Activated CD8-positive, alpha-beta T cell treated with anti-CD3 and anti-CD28 coated beads for 36 hours (primary cell): Measurements from ENCODE around the gene PEPD. TPM values are rescaled to one million over a fixed set of nuclear protein-coding genes. Genes with fewer than 3 reads are reported as not detected.

ENCODE experiments used
- ATAC-seq: fragments of 200-7000 bp; cut with Tn5 transposase; one replicate; pipeline ENCODE4 v1.10.0; 2021; ENCODE audit warnings: mild to moderate bottlenecking, moderate library complexity
- CTCF ChIA-PET: fragments of 350-600 bp; sonication (Branson Sonifier 250); formaldehyde crosslinking; loops from one replicate; lab custom pipeline; 2021; ENCODE audit warnings: antibody characterized with exemption; lab: Charles Lee
- POLR2A ChIA-PET: fragments of 350-600 bp; sonication (Branson Sonifier 250); formaldehyde crosslinking; loops from one replicate; lab custom pipeline; 2021; ENCODE audit warnings: antibody characterized with exemption; lab: Charles Lee
- DNase-seq: peaks from one replicate; pipeline ENCODE4 v3.0.0-alpha.2; 2020
- H3K27ac Mint-ChIP-seq: one replicate; pipeline ENCODE4 v1.8.0; 2021; ENCODE audit warnings: mild to moderate bottlenecking, mixed read lengths
- H3K27me3 Mint-ChIP-seq: one replicate; pipeline ENCODE4 v1.8.0; 2021; ENCODE audit warnings: mixed read lengths
- H3K36me3 Mint-ChIP-seq: one replicate; pipeline ENCODE4 v1.8.0; 2021; ENCODE audit warnings: low read depth, mixed read lengths
- H3K4me1 Mint-ChIP-seq: one replicate; pipeline ENCODE4 v1.8.0; 2021; ENCODE audit warnings: low read depth, mixed read lengths
- H3K4me3 Mint-ChIP-seq: one replicate; pipeline ENCODE4 v1.8.0; 2021; ENCODE audit warnings: mild to moderate bottlenecking, moderate library complexity, mixed read lengths
- H3K9me3 Mint-ChIP-seq: one replicate; pipeline ENCODE4 v1.8.0; 2021; ENCODE audit warnings: mixed read lengths
- CTCF ChIP-seq: fragments of 200-600 bp; IDR thresholded peaks from one replicate; pipeline ENCODE4 v1.8.0; 2022; ENCODE audit warnings: antibody characterized with exemption, mild to moderate bottlenecking
- intact Hi-C: fragments of 100-400 bp; cut with micrococcal nuclease; formaldehyde crosslinking; loops from one replicate; pipeline ENCODE4 v1.10.0; 2022
- total RNA-seq, 2 experiments: library from RNA; stranded (reverse); gene quantifications; one replicate each; pipeline ENCODE4 v1.2.3, GENCODE V29; 2021

The PEPD gene
- total RNA-seq, 2 experiments from 2014 or later, result 32.6 to 34.6 TPM

GRCh38 chr19:33375837-33376159, 145.8 kb downstream of the PEPD start:
- ChIA-PET CTCF (interaction anchor here (1.3 kb wide), 1 partner anchor 55 kb away, joined by 4 read pairs; no protein-coding TSS in a partner anchor), POLR2A (interaction anchor here (0.9 to 1.4 kb wide), 3 partner anchors 38 to 199 kb away, joined by 3 to 5 read pairs (median 4); no protein-coding TSS in a partner anchor)
- ATAC-seq (no peak), DNase-seq (no peak)
- peak overlapping the region; percentile 84 for H3K4me3 Mint-ChIP-seq
- no peak for TF ChIP-seq CTCF
- peak overlapping the region; percentile 37 for H3K27ac Mint-ChIP-seq
- H3K36me3 Mint-ChIP-seq, result peaks cover 38% of the 10 kb centered on the region
- H3K9me3 Mint-ChIP-seq, result no peaks in the 10 kb centered on the region
- peaks cover 57% of the 10 kb centered on the region for H3K4me1 Mint-ChIP-seq
- H3K27me3 Mint-ChIP-seq, result no peaks in the 10 kb centered on the region
- intact Hi-C loops, result no loop called here

GRCh38 chr19:33375156-33375836, 146.3 kb downstream of the PEPD start:
- Mint-ChIP-seq H3K36me3 (peaks cover 37% of the 10 kb centered on the region), H3K4me1 (peaks cover 57% of the 10 kb centered on the region), H3K4me3 (peak overlapping the region; percentile 84), H3K9me3 (no peaks in the 10 kb centered on the region), H3K27ac (peak overlapping the region; percentile 62), H3K27me3 (no peaks in the 10 kb centered on the region)
- ChIA-PET POLR2A (interaction anchor here (1.4 to 1.6 kb wide), 2 partner anchors 139 to 199 kb away, joined by 4 to 6 read pairs; no protein-coding TSS in a partner anchor), CTCF (interaction anchor here (0.7 to 2.4 kb wide), 4 partner anchors 31 to 198 kb away, joined by 4 to 11 read pairs (median 4); no protein-coding TSS in a partner anchor)
- DNase-seq, result no peak
- ATAC-seq, result no peak
- intact Hi-C loops, result no loop called here
- TF ChIP-seq CTCF, result no peak

- Mint-ChIP-seq H3K4me3 (peak overlapping the region; percentile 84), H3K36me3 (peaks cover 30% of the 10 kb centered on the region), H3K4me1 (peaks cover 51% of the 10 kb centered on the region), H3K27ac (peak overlapping the region; percentile 62), H3K27me3 (no peaks in the 10 kb centered on the region), H3K9me3 (no peaks in the 10 kb centered on the region)
- ATAC-seq (no peak), DNase-seq (peak; percentile 16)
- TF ChIP-seq CTCF, result peak; percentile 24
- intact Hi-C loops, result no loop called here
- ChIA-PET CTCF (interaction anchor here (0.7 to 2.4 kb wide), 10 partner anchors 11 to 230 kb away, joined by 3 to 11 read pairs (median 4); no protein-coding TSS in a partner anchor), POLR2A (interaction anchor here (0.8 to 2.1 kb wide), 6 partner anchors 9 to 206 kb away, joined by 3 to 10 read pairs (median 4); partner anchors contain the start of gene CEBPA)
These were observed 147.3 kb downstream of the PEPD start for GRCh38 chr19:33374236-33374714.

- no peaks in the 10 kb centered on the region for H3K9me3 Mint-ChIP-seq
- DNase-seq (peak; percentile 89), ATAC-seq (peak; percentile 96)
- peaks cover 24% of the 10 kb centered on the region for H3K36me3 Mint-ChIP-seq
- CTCF ChIA-PET, result interaction anchor here (1.0 to 2.4 kb wide), 8 partner anchors 10 to 229 kb away, joined by 3 to 11 read pairs (median 5); partner anchors contain the start of gene CEBPA
- no peaks in the 10 kb centered on the region for H3K27me3 Mint-ChIP-seq
- intact Hi-C loops, result no loop called here
- H3K4me1 Mint-ChIP-seq, result peaks cover 45% of the 10 kb centered on the region
- H3K4me3 Mint-ChIP-seq, result peak within 1 kb of the TSS; percentile 84
- TF ChIP-seq CTCF, result no peak
- POLR2A ChIA-PET, result interaction anchor here (0.8 to 2.1 kb wide), 7 partner anchors 9 to 205 kb away, joined by 3 to 10 read pairs (median 3); partner anchors contain the start of gene CEBPA
- H3K27ac Mint-ChIP-seq, result peak within 1 kb of the TSS; percentile 84
These were observed 147.9 kb downstream of the PEPD start, which contains the start of gene CEBPG for GRCh38 chr19:33373453-33374235. Gene CEBPG (plus strand): TSS chr19:33373709. CDS start chr19:33379240, 5,531 bp downstream.
